Activated CD4-positive, alpha-beta memory T cell treated with anti-CD3 and anti-CD28 coated beads for 36 hours (primary cell): ENCODE data around the gene CCDC12. TPM values are rescaled to one million over a fixed set of nuclear protein-coding genes. Genes with fewer than 3 reads are reported as not detected.

Experiments
- CTCF ChIA-PET: fragments of 350-600 bp; sonication (Branson Sonifier 250); formaldehyde crosslinking; loops from one replicate; lab custom pipeline; 2021; ENCODE audit warnings: antibody characterized with exemption, inconsistent platforms; lab: Charles Lee
- POLR2A ChIA-PET: fragments of 350-600 bp; sonication (Branson Sonifier 250); formaldehyde crosslinking; loops from one replicate; lab custom pipeline; 2021; ENCODE audit warnings: antibody characterized with exemption; lab: Charles Lee
- DNase-seq: peaks from one replicate; pipeline ENCODE4 v3.0.0-alpha.2; 2020
- H3K27ac Mint-ChIP-seq: one replicate; pipeline ENCODE4 v1.8.0; 2021; ENCODE audit warnings: mixed read lengths
- H3K27me3 Mint-ChIP-seq: one replicate; pipeline ENCODE4 v1.8.0; 2021; ENCODE audit warnings: mixed read lengths
- H3K36me3 Mint-ChIP-seq: one replicate; pipeline ENCODE4 v1.8.0; 2021; ENCODE audit warnings: mixed read lengths
- H3K4me1 Mint-ChIP-seq: one replicate; pipeline ENCODE4 v1.8.0; 2021; ENCODE audit warnings: low read depth, mixed read lengths
- H3K4me3 Mint-ChIP-seq: one replicate; pipeline ENCODE4 v1.8.0; 2021; ENCODE audit warnings: mild to moderate bottlenecking, mixed read lengths
- H3K9me3 Mint-ChIP-seq: one replicate; pipeline ENCODE4 v1.8.0; 2021; ENCODE audit warnings: mixed read lengths
- intact Hi-C: fragments of 100-400 bp; cut with micrococcal nuclease; formaldehyde crosslinking; loops from one replicate; pipeline ENCODE4 v1.15.1; 2023
- total RNA-seq, 2 experiments: library from RNA; stranded (reverse); gene quantifications; one replicate each; pipeline ENCODE4 v1.2.3, GENCODE V29; 2021

CCDC12 gene
- total RNA-seq, 2 experiments from 2014 or later = 44.3 to 49.9 TPM

DNA sequence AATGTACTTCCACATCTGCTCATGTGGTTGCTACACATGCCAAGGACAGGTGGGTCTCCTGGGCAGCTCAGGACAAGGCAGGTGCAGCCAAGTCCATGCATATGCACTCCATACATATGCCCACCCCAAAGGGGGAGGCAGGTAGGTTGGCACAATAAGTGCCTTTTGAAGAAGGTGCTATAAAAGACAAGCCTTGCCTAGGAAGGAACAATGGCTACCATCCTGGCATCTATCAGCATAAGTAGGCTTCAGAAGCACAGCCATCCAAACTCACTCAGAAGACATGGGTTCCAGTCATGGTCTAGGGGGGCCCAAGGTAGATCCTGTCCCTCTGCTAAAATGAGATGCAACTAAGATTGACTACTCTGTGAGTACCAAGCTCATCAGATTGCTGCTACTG is 37.5 kb upstream of the CCDC12 start:
- Mint-ChIP-seq H3K27ac (peak overlapping the region; percentile 43), H3K9me3 (no peaks in the 10 kb centered on the region), H3K4me1 (peaks cover 34% of the 10 kb centered on the region), H3K4me3 (no peak overlapping the region), H3K27me3 (no peaks in the 10 kb centered on the region), H3K36me3 (peaks cover 18% of the 10 kb centered on the region)
- ChIA-PET POLR2A (no interaction called here), CTCF (no interaction called here)
- DNase-seq = no peak
- intact Hi-C loops = loop anchor here (10.0 kb wide), 1 partner anchor 311 kb away; no protein-coding TSS in a partner anchor

DNA sequence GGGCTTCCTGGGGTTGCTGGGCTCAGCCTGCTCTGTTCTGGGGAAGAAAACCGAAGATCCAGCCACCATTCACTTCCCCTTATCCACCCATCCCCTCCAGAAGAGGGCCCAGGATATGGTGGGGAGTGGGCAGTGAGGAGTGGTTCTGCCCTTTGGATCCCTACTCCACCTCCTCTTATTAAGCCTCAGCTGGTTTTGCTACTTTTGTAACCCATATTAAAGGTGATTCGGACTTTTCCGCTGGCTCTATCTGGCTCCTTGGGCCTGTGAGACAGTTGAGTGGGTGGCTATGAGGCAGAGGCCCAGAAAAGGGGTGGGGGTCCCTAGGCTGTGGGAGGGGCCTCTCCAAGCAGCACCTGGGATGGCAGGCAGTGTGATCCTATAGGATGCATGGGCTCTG is 36.7 kb upstream of the CCDC12 start:
- CTCF ChIA-PET = no interaction called here
- Mint-ChIP-seq H3K27me3 (no peaks in the 10 kb centered on the region), H3K4me3 (no peak overlapping the region), H3K27ac (no peak overlapping the region), H3K36me3 (peaks cover 19% of the 10 kb centered on the region), H3K4me1 (peaks cover 29% of the 10 kb centered on the region), H3K9me3 (no peaks in the 10 kb centered on the region)
- DNase-seq = no peak
- POLR2A ChIA-PET = no interaction called here
- intact Hi-C loops = loop anchor here (10.0 kb wide), 1 partner anchor 312 kb away; no protein-coding TSS in a partner anchor

DNA sequence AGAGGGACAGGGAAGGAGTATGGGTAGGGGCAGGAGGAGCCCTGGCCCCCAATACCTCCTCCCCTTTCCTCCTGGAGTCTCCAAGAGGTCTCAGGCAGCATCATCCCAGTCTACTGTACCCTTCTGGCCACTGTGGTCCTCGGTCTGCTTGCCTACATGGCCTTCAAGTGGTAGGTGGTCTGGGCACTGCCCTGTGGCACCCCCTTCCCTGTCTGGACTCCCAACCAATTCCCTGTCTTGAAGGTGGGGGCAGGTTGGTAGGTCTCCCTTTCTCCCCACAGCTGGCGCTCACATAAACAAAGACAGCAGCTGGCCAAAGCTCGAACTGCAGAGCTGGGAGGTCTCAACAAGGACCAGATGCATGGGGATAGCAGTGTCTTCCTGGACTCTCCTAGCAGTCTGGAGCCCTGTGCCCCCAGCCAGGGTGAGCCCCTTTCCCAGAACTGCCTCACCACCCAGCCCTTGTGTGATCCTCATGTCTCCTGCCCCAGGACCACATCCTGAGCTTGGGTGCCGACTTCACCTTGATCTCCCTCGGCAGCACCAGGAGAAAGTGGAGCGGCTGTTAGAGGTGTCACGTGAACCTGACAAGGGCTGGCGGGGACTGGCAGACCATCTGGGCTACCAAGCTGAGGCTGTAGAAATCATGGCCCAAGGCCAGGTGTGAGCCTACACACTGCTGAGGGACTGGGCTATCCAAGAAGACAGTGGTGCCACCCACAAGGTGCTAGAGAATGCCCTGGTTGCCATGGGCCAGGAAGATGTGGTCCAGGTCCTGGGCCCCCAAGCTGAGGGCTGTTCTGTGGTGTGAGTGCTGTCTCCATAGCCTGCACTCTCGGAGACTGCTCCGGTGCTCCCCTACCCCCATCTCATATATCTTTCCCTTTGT is 36.0 kb upstream of the CCDC12 start:
- H3K4me1 Mint-ChIP-seq = peaks cover 23% of the 10 kb centered on the region

DNA sequence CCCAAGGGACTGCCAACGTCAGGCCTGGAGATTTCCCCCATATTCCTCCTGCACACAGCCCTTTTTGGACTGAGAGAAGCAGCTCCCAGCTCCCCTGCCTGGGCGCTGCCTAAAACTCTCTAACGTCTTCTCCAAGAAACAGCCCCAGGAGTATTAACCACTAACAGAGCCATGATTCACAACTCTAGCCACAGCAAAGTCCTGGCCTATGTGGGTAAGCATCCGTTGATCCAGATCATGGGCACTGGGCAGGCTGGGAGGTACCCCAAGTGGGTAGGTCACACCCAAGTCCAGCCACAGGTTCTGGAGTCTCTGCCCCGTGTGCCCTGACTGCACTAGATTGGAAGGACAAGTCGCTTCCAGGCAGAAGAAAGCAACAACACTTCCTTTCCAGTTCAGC is 34.8 kb upstream of the CCDC12 start:
- Mint-ChIP-seq H3K27ac (no peak overlapping the region), H3K27me3 (no peaks in the 10 kb centered on the region), H3K4me3 (no peak overlapping the region), H3K36me3 (peaks cover 17% of the 10 kb centered on the region), H3K9me3 (no peaks in the 10 kb centered on the region), H3K4me1 (peaks cover 10% of the 10 kb centered on the region)
- intact Hi-C loops = loop anchor here (10.0 kb wide), 1 partner anchor 313 kb away; no protein-coding TSS in a partner anchor
- ChIA-PET CTCF (interaction anchor here (1.0 kb wide), 2 partner anchors 13 to 19 kb away, joined by 3 to 4 read pairs; no protein-coding TSS in a partner anchor), POLR2A (interaction anchor here (0.5 kb wide), 1 partner anchor 99 kb away, joined by 3 read pairs; no protein-coding TSS in a partner anchor)
- DNase-seq = no peak

More for the DNA sequence above, 36.0 kb upstream of the CCDC12 start:
- DNase-seq = peak; percentile 9
- ChIA-PET CTCF (no interaction called here), POLR2A (no interaction called here)
- Mint-ChIP-seq H3K4me3 (no peak overlapping the region), H3K9me3 (no peaks in the 10 kb centered on the region), H3K36me3 (peaks cover 18% of the 10 kb centered on the region), H3K27me3 (no peaks in the 10 kb centered on the region), H3K27ac (no peak overlapping the region)
- intact Hi-C loops = loop anchor here (10.0 kb wide), 1 partner anchor 312 kb away; no protein-coding TSS in a partner anchor

DNA sequence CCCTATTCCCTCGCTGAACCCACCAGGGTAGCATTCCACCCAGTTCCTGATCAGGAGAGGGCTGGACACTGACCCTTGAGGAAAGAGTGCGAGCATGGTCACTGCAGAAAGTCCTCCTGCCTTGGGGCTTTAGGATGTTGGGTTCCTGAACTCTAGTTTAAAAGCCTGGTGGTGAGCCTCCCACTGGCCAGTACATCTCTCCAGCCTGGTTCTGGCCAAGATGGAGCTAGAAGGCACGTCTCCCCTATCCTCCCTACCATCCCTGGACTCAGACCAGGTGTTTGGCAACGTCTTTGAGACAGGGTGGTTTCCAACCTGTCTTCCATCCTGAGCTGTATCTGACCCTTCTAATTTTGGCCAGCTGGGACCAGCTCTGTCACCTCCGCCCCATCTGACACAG is 34.4 kb upstream of the CCDC12 start:
- peaks cover 7% of the 10 kb centered on the region for H3K4me1 Mint-ChIP-seq
- no peak overlapping the region for H3K27ac Mint-ChIP-seq
- peaks cover 20% of the 10 kb centered on the region for H3K36me3 Mint-ChIP-seq
- no peak overlapping the region for H3K4me3 Mint-ChIP-seq
- CTCF ChIA-PET = interaction anchor here (1.0 kb wide), 2 partner anchors 12 to 19 kb away, joined by 3 to 4 read pairs; no protein-coding TSS in a partner anchor
- POLR2A ChIA-PET = interaction anchor here (0.5 kb wide), 1 partner anchor 99 kb away, joined by 3 read pairs; no protein-coding TSS in a partner anchor
- H3K27me3 Mint-ChIP-seq = no peaks in the 10 kb centered on the region
- intact Hi-C loops = loop anchor here (10.0 kb wide), 1 partner anchor 314 kb away; no protein-coding TSS in a partner anchor
- DNase-seq = no peak
- no peaks in the 10 kb centered on the region for H3K9me3 Mint-ChIP-seq

DNA sequence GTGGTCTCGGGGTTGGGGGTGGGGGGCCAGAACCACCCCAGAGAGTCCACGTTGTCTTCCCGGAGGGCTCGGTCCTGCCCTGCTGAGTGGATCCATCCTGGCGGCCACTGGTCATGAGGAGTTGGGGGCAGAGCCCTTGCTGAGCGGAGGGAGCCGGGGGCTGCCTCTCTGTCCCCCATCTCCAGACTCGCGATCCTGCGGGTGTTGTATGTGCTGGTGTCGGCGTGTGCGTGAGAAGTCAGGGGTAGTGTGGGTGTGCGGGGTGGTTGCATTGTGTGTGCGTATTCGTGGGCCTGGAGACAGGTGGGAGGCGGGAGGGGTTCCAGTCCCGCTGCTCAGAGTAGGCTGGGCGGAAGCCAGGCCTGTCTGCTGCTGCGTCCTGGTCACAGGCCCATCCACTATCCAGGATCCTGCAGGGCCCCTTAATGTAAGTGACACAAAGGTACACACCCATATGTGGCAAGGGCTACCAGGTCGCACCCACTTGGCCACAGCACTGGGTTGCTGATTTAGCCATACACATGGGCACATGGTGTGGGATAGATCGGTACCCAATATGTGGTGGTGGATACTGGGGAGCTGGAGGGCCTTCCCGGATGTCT is 33.7 kb upstream of the CCDC12 start:
- intact Hi-C loops = loop anchor here (10.0 kb wide), 1 partner anchor 315 kb away; no protein-coding TSS in a partner anchor
- ChIA-PET CTCF (interaction anchor here (1.0 kb wide), 1 partner anchor 12 kb away, joined by 4 read pairs; no protein-coding TSS in a partner anchor), POLR2A (no interaction called here)
- Mint-ChIP-seq H3K27me3 (no peaks in the 10 kb centered on the region), H3K36me3 (peaks cover 25% of the 10 kb centered on the region), H3K4me1 (peaks cover 7% of the 10 kb centered on the region), H3K27ac (no peak overlapping the region), H3K9me3 (no peaks in the 10 kb centered on the region), H3K4me3 (no peak overlapping the region)
- peak; percentile 8 for DNase-seq

DNA sequence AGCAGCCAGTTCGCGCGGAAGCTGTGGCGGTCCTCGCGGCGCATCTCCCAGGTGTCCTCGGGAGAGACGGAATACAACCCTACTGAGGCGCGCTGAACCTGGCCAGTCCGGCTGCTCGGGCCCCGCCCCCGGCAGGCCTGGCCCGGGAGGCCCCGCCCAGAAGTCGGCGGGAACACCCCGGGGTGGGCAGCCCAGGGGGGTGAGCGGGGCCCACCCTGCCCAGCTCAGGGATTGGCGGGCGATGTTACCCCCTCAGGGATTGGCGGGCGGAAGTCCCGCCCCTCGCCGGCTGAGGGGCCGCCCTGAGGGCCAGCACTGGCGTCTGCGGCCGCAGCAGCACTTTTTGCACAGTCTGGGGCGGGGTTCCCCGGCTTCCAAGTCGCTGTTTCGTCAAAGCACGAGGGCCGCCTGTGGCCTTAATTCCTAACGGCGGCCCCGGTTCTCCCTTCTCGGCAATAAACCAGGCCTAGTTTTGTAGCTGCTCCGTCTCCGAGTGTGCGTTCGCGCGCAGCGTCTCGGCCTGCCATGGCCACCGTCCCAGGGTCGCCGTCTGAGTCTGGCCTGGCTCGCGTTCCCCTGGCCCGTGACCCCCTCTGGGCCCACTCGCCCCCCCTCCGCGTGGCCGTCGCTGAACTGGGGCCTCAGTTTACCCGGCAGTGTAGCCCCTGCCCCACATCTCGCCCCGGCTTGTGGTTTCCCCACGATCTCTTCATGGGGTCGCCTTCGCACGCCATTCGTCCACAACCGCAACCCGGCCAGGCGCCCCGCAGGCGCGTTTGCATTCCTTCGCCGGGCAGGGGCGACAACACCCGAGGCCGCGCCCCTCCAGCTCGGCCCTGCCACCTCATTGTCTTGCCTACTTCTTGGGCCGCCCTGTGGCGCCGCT is 32.9 kb upstream of the CCDC12 start:
- no peak overlapping the region for H3K4me3 Mint-ChIP-seq
- ChIA-PET CTCF (interaction anchor here (0.8 kb wide), 1 partner anchor 96 kb away, joined by 3 read pairs; no protein-coding TSS in a partner anchor), POLR2A (no interaction called here)
- peaks cover 28% of the 10 kb centered on the region for H3K36me3 Mint-ChIP-seq
- DNase-seq = peak; percentile 75
- intact Hi-C loops = loop anchor here (10.0 kb wide), 1 partner anchor 315 kb away; no protein-coding TSS in a partner anchor
- no peaks in the 10 kb centered on the region for H3K9me3 Mint-ChIP-seq
- H3K4me1 Mint-ChIP-seq = peaks cover 7% of the 10 kb centered on the region
- H3K27ac Mint-ChIP-seq = no peak overlapping the region
- no peaks in the 10 kb centered on the region for H3K27me3 Mint-ChIP-seq

DNA sequence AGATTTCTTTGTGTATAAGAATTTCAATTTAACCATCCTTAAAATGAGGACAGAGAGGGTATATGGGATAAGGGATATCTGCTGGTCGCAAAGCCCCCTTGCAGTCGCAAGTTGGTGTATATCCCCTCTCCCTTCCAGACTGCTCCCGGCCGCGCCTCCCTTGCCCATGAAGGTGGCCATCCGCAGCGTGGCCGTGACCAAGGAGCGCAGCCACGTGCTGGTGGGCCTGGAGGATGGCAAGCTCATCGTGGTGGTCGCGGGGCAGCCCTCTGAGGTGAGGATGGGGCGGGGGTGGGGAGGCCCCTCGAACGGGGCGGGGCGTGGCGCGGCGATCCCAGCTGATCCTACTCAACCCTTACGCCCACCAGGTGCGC is 32.3 kb upstream of the CCDC12 start:
- peaks cover 32% of the 10 kb centered on the region for H3K36me3 Mint-ChIP-seq
- ChIA-PET CTCF (interaction anchor here (0.8 kb wide), 1 partner anchor 96 kb away, joined by 3 read pairs; no protein-coding TSS in a partner anchor), POLR2A (no interaction called here)
- no peaks in the 10 kb centered on the region for H3K27me3 Mint-ChIP-seq
- intact Hi-C loops = no loop called here
- H3K27ac Mint-ChIP-seq = no peak overlapping the region
- peaks cover 7% of the 10 kb centered on the region for H3K4me1 Mint-ChIP-seq
- no peak for DNase-seq
- H3K9me3 Mint-ChIP-seq = no peaks in the 10 kb centered on the region
- H3K4me3 Mint-ChIP-seq = no peak overlapping the region

DNA sequence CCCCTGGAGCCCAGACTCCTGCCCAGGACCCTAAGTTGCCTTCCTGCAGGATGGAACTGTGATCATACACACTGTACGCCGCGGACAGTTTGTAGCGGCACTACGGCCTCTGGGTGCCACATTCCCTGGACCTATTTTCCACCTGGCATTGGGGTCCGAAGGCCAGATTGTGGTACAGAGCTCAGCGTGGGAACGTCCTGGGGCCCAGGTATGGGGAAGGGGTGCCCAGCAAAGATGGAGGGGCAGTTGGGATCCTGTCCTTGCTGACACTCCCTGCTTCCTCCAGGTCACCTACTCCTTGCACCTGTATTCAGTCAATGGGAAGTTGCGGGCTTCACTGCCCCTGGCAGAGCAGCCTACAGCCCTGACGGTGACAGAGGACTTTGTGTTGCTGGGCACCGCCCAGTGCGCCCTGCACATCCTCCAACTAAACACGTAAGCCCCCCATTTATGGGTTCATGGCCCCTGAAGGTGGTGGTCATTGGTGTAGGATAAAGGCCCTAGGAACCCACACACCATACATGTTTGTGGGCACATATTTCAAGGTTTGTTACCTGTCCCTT is 31.8 kb upstream of the CCDC12 start:
- no peaks in the 10 kb centered on the region for H3K9me3 Mint-ChIP-seq
- no peaks in the 10 kb centered on the region for H3K27me3 Mint-ChIP-seq
- H3K4me1 Mint-ChIP-seq = peaks cover 7% of the 10 kb centered on the region
- CTCF ChIA-PET = interaction anchor here (0.8 kb wide), 1 partner anchor 95 kb away, joined by 3 read pairs; no protein-coding TSS in a partner anchor
- peak; percentile 7 for DNase-seq
- H3K27ac Mint-ChIP-seq = no peak overlapping the region
- no peak overlapping the region for H3K4me3 Mint-ChIP-seq
- POLR2A ChIA-PET = no interaction called here
- peaks cover 36% of the 10 kb centered on the region for H3K36me3 Mint-ChIP-seq
- intact Hi-C loops = no loop called here

DNA sequence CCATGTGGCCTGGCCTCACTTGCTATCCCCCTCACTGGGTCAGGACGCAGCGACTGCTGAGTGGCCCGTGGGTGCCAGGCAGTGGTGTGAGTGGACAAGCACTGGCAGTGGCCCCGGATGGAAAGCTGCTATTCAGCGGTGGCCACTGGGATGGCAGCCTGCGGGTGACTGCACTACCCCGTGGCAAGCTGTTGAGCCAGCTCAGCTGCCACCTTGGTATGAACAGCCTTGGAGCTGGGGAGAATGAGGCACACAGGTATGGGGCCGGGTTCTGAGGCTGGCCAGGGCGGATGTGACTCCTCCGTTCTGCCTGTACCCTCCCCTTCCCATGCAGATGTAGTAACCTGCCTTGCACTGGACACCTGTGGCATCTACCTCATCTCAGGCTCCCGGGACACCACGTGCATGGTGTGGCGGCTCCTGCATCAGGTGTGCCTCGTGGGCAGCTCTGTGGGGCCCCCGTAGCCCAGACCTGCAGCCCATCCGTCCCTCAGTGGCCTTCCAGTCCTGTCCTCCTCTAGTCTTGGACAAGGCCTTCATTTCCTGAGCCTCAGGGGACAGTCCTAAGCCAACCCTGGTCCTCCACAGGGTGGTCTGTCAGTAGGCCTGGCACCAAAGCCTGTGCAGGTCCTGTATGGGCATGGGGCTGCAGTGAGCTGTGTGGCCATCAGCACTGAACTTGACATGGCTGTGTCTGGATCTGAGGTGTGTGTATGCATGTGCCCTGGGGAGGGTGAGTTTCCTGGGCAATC is 31.1 kb upstream of the CCDC12 start:
- DNase-seq = peak; percentile 8
- POLR2A ChIA-PET = no interaction called here
- intact Hi-C loops = no loop called here
- H3K36me3 Mint-ChIP-seq = peaks cover 40% of the 10 kb centered on the region
- CTCF ChIA-PET = no interaction called here
- H3K27ac Mint-ChIP-seq = no peak overlapping the region
- H3K9me3 Mint-ChIP-seq = no peaks in the 10 kb centered on the region
- H3K4me1 Mint-ChIP-seq = peaks cover 7% of the 10 kb centered on the region
- no peaks in the 10 kb centered on the region for H3K27me3 Mint-ChIP-seq
- no peak overlapping the region for H3K4me3 Mint-ChIP-seq
